Activated B cell treated with CpG ODN at 0.5 μM for 24 hours (primary cell): ENCODE measurements around the gene PAK1. TPM values are rescaled to one million over a fixed set of nuclear protein-coding genes. Genes with fewer than 3 reads are reported as not detected.

Experiments
- ATAC-seq: fragments of 200-7000 bp; cut with Tn5 transposase; one replicate; pipeline ENCODE4 v1.10.0; 2021; ENCODE audit warnings: low read depth, mild to moderate bottlenecking, moderate library complexity
- CTCF ChIA-PET: fragments of 350-600 bp; sonication (Branson Sonifier 250); formaldehyde crosslinking; loops from one replicate; lab custom pipeline; 2021; ENCODE audit warnings: antibody characterized with exemption; lab: Charles Lee
- POLR2A ChIA-PET: fragments of 350-600 bp; sonication (Branson Sonifier 250); formaldehyde crosslinking; loops from one replicate; lab custom pipeline; 2021; ENCODE audit warnings: antibody characterized with exemption; lab: Charles Lee
- DNase-seq: peaks from one replicate; pipeline ENCODE4 v3.0.0; 2022
- H3K27ac Mint-ChIP-seq: one replicate; pipeline ENCODE4 v1.8.0; 2020; ENCODE audit warnings: mixed read lengths
- H3K27me3 Mint-ChIP-seq: one replicate; pipeline ENCODE4 v1.8.0; 2021; ENCODE audit warnings: mixed read lengths
- H3K36me3 Mint-ChIP-seq: one replicate; pipeline ENCODE4 v1.8.0; 2021; ENCODE audit warnings: low read depth, mixed read lengths
- H3K4me1 Mint-ChIP-seq: one replicate; pipeline ENCODE4 v1.8.0; 2021; ENCODE audit warnings: mixed read lengths
- H3K4me3 Mint-ChIP-seq: one replicate; pipeline ENCODE4 v1.8.0; 2020; ENCODE audit warnings: mild to moderate bottlenecking, mixed read lengths
- H3K9me3 Mint-ChIP-seq: one replicate; pipeline ENCODE4 v1.8.0; 2020; ENCODE audit warnings: mixed read lengths
- intact Hi-C: fragments of 100-400 bp; cut with micrococcal nuclease; formaldehyde crosslinking; loops from one replicate; pipeline ENCODE4 v1.15.1; 2024
- total RNA-seq: library from RNA; stranded (reverse); gene quantifications from 2 replicates; pipeline ENCODE4 v1.2.3, GENCODE V29; 2022
- TF ChIP-seq, protein P1 (sequence below): fragments of 200-600 bp; IDR thresholded peaks from one replicate; pipeline ENCODE4 v1.8.0; 2022; ENCODE audit warnings: antibody characterized with exemption, mild to moderate bottlenecking

PAK1 gene
- 20.2 and 21.1 TPM in 2 replicates for total RNA-seq

DNA sequence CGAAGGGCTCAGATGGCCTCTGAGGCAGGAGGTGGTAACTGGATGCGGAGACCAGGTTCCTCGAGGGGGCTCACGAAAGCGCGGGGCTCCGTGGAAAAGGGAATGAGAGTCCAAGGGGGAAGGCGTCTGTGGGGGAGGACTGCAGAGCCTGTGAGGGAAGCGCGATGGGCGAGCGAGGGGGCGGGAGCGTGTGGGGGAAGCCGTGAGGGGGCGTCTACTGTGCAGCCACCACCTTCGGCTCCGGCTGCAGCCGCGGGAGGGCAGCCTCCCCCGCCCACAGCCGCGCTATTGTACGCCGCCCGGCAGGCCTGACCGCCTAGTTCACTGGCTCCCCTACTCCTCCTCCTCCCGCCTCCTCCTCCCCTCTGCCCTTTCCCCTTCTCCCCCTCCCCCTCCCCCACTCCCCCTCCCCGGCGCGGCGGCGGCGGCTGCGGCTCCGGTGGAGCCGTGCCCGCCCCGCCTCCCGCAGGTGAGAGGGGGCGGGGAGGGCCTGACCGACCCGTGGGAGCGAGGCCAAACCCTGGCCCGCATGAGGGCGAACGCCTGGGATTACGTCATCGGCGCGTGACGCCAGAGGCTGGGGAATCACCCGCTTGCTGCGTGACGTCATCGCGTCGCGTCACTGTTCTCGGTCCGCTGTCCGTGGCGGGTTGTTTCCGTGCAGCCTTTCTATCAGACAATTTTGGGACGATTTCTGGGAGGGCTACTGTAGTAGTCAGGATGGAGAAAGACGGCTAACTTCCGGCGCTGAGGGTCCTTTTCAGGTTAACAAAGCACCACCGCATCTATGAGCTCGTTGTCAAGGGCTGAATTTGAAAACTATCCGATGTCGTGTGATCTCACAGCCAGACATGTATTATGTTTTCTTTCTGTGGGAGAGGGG is at the start of gene PAK1:
TSS of gene PAK1 (minus strand) at position 294 of the 883 bp plus-strand sequence. CDS start 81,574 bp downstream, outside the sequence.
- TF ChIP-seq, protein P1, sequence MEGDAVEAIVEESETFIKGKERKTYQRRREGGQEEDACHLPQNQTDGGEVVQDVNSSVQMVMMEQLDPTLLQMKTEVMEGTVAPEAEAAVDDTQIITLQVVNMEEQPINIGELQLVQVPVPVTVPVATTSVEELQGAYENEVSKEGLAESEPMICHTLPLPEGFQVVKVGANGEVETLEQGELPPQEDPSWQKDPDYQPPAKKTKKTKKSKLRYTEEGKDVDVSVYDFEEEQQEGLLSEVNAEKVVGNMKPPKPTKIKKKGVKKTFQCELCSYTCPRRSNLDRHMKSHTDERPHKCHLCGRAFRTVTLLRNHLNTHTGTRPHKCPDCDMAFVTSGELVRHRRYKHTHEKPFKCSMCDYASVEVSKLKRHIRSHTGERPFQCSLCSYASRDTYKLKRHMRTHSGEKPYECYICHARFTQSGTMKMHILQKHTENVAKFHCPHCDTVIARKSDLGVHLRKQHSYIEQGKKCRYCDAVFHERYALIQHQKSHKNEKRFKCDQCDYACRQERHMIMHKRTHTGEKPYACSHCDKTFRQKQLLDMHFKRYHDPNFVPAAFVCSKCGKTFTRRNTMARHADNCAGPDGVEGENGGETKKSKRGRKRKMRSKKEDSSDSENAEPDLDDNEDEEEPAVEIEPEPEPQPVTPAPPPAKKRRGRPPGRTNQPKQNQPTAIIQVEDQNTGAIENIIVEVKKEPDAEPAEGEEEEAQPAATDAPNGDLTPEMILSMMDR: no peak
- Mint-ChIP-seq H3K9me3 (no peaks in the 10 kb centered on the region), H3K4me1 (peaks cover 18% of the 10 kb centered on the region), H3K36me3 (peaks cover 3% of the 10 kb centered on the region), H3K4me3 (peak within 1 kb of the TSS; percentile 88), H3K27me3 (peaks cover 6% of the 10 kb centered on the region), H3K27ac (peak within 1 kb of the TSS; percentile 89)
- POLR2A ChIA-PET: interaction anchor here (0.6 to 1.2 kb wide), 5 partner anchors 19 to 427 kb away, joined by 3 to 6 read pairs (median 4); no protein-coding TSS in a partner anchor
- DNase-seq (peak; percentile 81), ATAC-seq (peak; percentile 79)
- intact Hi-C loops: loop anchor here (1.0 to 10.0 kb wide), 4 partner anchors 63 to 521 kb away; partner anchors contain the start of genes CAPN5, CLNS1A and INTS4
- CTCF ChIA-PET: no interaction called here

DNA sequence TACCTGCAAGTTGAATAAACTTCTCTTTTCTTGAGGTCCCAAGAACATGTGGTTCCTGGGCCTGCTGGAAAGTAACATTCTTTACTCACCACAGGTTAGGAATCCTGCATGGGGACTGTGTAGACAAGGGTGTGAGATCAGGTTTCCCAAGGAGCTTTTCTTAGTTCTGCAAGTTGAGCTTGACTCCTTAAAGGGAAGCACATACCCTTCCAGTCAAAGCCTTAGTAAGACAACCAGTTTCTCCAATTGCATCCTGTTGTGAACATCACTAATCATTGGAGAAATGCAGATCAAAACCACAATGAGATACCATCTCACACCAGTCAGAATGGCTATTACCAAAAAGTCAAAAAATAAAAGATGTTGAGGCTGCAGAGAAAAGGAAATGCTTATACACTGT is 48.3 kb upstream of the PAK1 start:
- Mint-ChIP-seq H3K9me3 (no peaks in the 10 kb centered on the region), H3K4me3 (no peak overlapping the region), H3K4me1 (peaks cover 11% of the 10 kb centered on the region), H3K36me3 (no peaks in the 10 kb centered on the region), H3K27ac (no peak overlapping the region), H3K27me3 (peaks cover 4% of the 10 kb centered on the region)
- DNase-seq: no peak
- intact Hi-C loops: no loop called here
- TF ChIP-seq, protein P1: no peak
- POLR2A ChIA-PET: no interaction called here
- CTCF ChIA-PET: no interaction called here
- ATAC-seq: no peak

DNA sequence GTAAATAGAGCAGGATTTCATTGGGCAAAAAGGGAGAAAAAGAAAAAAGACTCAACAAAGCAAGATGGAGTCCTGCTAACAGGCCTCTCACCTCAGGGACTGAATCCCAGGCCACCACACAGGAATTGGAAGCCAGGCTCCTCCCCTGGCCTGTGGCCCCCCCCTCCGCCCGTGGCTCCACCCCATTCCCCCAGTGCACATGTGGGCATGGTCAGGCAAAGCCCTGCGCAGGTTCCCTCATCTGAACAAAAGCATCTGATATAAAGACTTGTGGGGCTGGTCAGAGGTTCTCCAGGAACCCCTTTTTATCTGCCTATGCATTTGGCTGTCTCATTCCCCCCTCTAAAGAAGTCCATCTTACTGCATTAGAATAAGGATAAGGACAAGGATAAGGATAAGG is 46.0 kb upstream of the PAK1 start:
- Mint-ChIP-seq H3K27me3 (peaks cover 4% of the 10 kb centered on the region), H3K27ac (no peak overlapping the region), H3K4me1 (no peaks in the 10 kb centered on the region), H3K36me3 (no peaks in the 10 kb centered on the region), H3K4me3 (no peak overlapping the region), H3K9me3 (no peaks in the 10 kb centered on the region)
- CTCF ChIA-PET: no interaction called here
- intact Hi-C loops: no loop called here
- TF ChIP-seq, protein P1: no peak
- DNase-seq: no peak
- POLR2A ChIA-PET: no interaction called here
- ATAC-seq: no peak

DNA sequence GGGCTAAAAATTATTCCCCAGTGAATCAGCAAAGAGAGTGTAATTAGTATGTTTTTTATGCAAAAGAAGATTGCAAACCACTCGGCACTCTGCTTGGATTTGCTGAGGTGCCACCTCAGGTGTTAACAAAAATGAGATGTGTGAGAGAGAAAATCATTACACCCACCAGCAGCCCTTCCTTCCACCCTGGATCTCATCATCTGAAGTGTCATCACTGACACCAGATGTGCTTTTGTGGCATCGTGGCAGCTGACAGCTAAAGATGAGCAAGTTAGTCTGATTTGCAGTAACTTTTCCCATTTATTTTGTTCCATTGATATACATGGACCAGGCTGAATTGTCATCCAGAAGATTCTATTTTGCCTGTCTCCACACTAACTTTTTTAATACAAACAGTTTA is 44.6 kb upstream of the PAK1 start:
- no peaks in the 10 kb centered on the region for H3K36me3 Mint-ChIP-seq
- DNase-seq: no peak
- H3K4me1 Mint-ChIP-seq: no peaks in the 10 kb centered on the region
- CTCF ChIA-PET: no interaction called here
- no peak overlapping the region for H3K4me3 Mint-ChIP-seq
- ATAC-seq: no peak
- intact Hi-C loops: no loop called here
- TF ChIP-seq, protein P1: no peak
- no peaks in the 10 kb centered on the region for H3K9me3 Mint-ChIP-seq
- H3K27ac Mint-ChIP-seq: no peak overlapping the region
- H3K27me3 Mint-ChIP-seq: peaks cover 4% of the 10 kb centered on the region
- POLR2A ChIA-PET: no interaction called here

DNA sequence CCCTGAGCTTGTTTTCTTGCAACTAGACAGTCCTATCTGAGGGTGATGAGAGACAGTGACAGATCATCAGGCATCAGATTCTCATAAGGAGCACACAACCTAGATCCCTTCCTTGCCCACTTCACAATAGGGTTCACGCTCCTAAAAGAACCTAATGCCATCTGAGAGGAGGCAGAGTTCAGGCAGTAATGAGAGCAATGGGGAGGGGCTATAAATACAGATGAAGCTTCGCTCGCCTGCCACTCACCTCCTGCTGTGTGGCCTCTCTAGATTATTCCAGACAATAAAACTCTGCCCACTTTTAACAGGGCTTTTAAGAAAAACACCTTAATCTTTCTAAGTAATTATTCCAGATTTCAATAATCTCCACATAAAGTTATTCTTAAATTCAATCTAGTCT is 43.9 kb upstream of the PAK1 start:
- DNase-seq: no peak
- peaks cover 4% of the 10 kb centered on the region for H3K27me3 Mint-ChIP-seq
- no peaks in the 10 kb centered on the region for H3K36me3 Mint-ChIP-seq
- H3K4me3 Mint-ChIP-seq: no peak overlapping the region
- ChIA-PET POLR2A (no interaction called here), CTCF (no interaction called here)
- no peak overlapping the region for H3K27ac Mint-ChIP-seq
- no peaks in the 10 kb centered on the region for H3K9me3 Mint-ChIP-seq
- intact Hi-C loops: no loop called here
- no peaks in the 10 kb centered on the region for H3K4me1 Mint-ChIP-seq
- no peak for ATAC-seq
- TF ChIP-seq, protein P1: no peak
